GM12878 (cell line): ENCODE results near the gene LCLAT1. TPM values are rescaled to one million over a fixed set of nuclear protein-coding genes. Genes with fewer than 3 reads are reported as not detected.
A peak's percentile ranks its signal among the peaks of the same experiment; 100 is the strongest.

Source experiments
- ATAC-seq: fragments of 200-7000 bp; cut with Tn5 transposase; 3 replicates; pipeline ENCODE4 v1.9.1; 2020; ENCODE audit warnings: mild to moderate bottlenecking, moderate library complexity
- BruUV-seq: library from RNA; stranded (reverse); fragments of 400-500 nt; replicated peaks from 2 replicates; lab custom pipeline; 2021; lab: Mats Ljungman, UMichigan
- CTCF ChIA-PET: fragments of 300-600 bp; sonication (Branson Sonifier 250); formaldehyde crosslinking; extraction: SDS; loops from one replicate; lab custom pipeline; 2021; ENCODE audit warnings: inconsistent platforms; lab: Yijun Ruan, JAX
- POLR2A ChIA-PET: fragments of 350-600 bp; formaldehyde crosslinking; extraction: SDS; loops from one replicate; lab custom pipeline; 2021; ENCODE audit warnings: inconsistent platforms; lab: Charles Lee
- RAD21 ChIA-PET: fragments of 300-600 bp; sonication (Branson Sonifier 250); formaldehyde crosslinking; loops from one replicate; lab custom pipeline; 2023; ENCODE audit warnings: antibody characterized with exemption; ENCODE audit not compliant: unreplicated experiment; lab: Charles Lee
- SMC1A ChIA-PET: fragments of 300-600 bp; sonication (Branson Sonifier 250); formaldehyde crosslinking; loops from one replicate; lab custom pipeline; 2023; ENCODE audit not compliant: unreplicated experiment, uncharacterized antibody; lab: Charles Lee
- DNase-seq: peaks from one replicate; pipeline ENCODE4 v3.0.0-alpha.2; 2011; ENCODE audit warnings: low read depth, low spot score
- FAIRE-seq: peaks from 3 replicates; lab custom pipeline; 2011; peaks lifted over from hg19 to GRCh38; lab: Jason Lieb, UNC
- H2AFZ ChIP-seq: 2 replicates; pipeline ENCODE4 v1.6.0; 2011; ENCODE audit warnings: low read depth, low read length, control low read depth; ENCODE audit not compliant: control insufficient read depth
- H3K27ac ChIP-seq: 2 replicates; pipeline ENCODE4 v1.5.1; 2011; ENCODE audit warnings: control low read depth; ENCODE audit not compliant: control insufficient read depth, insufficient read depth
- H3K27me3 ChIP-seq, 2 experiments: replicated peaks in 1 of 2; 2 replicates each; pipeline versions ENCODE4 v1.6.0 to v1.6.1; 2011; ENCODE audit warnings: low read length in 1 of 2; ENCODE audit not compliant: control insufficient read depth in 2 of 2, insufficient read depth in 2 of 2
- H3K36me3 ChIP-seq, 2 experiments: 2 replicates each; pipeline ENCODE4 v1.5.1; 2011; ENCODE audit warnings: low read length in 1 of 2; ENCODE audit not compliant: control insufficient read depth in 2 of 2, insufficient read depth in 2 of 2
- H3K4me1 ChIP-seq: 2 replicates; pipeline ENCODE4 v1.6.1; 2011; ENCODE audit warnings: mild to moderate bottlenecking, low read length, moderate library complexity, mixed read lengths; ENCODE audit not compliant: control insufficient read depth, insufficient read depth
- H3K4me2 ChIP-seq: 2 replicates; pipeline ENCODE4 v1.6.0; 2011; ENCODE audit warnings: control low read depth; ENCODE audit not compliant: control insufficient read depth, insufficient read depth
- H3K4me3 ChIP-seq: fragments of 200-600 bp; sonication (generic); 2 replicates; pipeline ENCODE4 v1.5.1; 2016
- H3K79me2 ChIP-seq: 2 replicates; pipeline ENCODE4 v1.6.0; 2011; ENCODE audit warnings: low read length; ENCODE audit not compliant: control insufficient read depth, insufficient read depth
- H3K9ac ChIP-seq: 2 replicates; pipeline ENCODE4 v1.8.0; 2011; ENCODE audit warnings: low read length, control low read depth, mixed read lengths; ENCODE audit not compliant: control insufficient read depth, insufficient read depth
- H3K9me3 ChIP-seq: replicated peaks from 3 replicates; pipeline ENCODE4 v1.5.1; 2011; ENCODE audit warnings: mild to moderate bottlenecking, low read length; ENCODE audit not compliant: control insufficient read depth, insufficient read depth
- H4K20me1 ChIP-seq: 2 replicates; pipeline ENCODE4 v1.6.0; 2011; ENCODE audit not compliant: control insufficient read depth, insufficient read depth
- FOXM1 ChIP-seq: IDR thresholded peaks from 2 replicates; pipeline ENCODE4 v1.6.1; 2012; ENCODE audit warnings: low read depth, mild to moderate bottlenecking, inconsistent platforms, low read length, moderate library complexity
- GABPA ChIP-seq: IDR thresholded peaks from 2 replicates; pipeline ENCODE4 v1.6.1; 2014; ENCODE audit warnings: antibody characterized with exemption, low read depth, mild to moderate bottlenecking, inconsistent platforms
- IKZF1 ChIP-seq: fragments of 450-650 bp; conservative IDR thresholded peaks from 2 replicates; pipeline ENCODE4 v1.6.1; 2017; ENCODE audit warnings: antibody characterized with exemption, mild to moderate bottlenecking
- IKZF2 ChIP-seq, 2 experiments: fragments of 450-650 bp; IDR thresholded peaks; 2 replicates each; pipeline ENCODE4 v1.6.1; 2017; ENCODE audit warnings: mild to moderate bottlenecking in 2 of 2, moderate library complexity in 2 of 2
- KLF5 ChIP-seq: fragments of 450-650 bp; IDR thresholded peaks from 2 replicates; pipeline ENCODE4 v1.6.1; 2014; ENCODE audit warnings: mild to moderate bottlenecking; ENCODE audit not compliant: partially characterized antibody
- MEF2A ChIP-seq: IDR thresholded peaks from 2 replicates; pipeline ENCODE4 v1.6.1; 2011; ENCODE audit warnings: low read depth, mild to moderate bottlenecking, low read length, moderate library complexity; ENCODE audit not compliant: insufficient read depth
- NRF1 ChIP-seq: conservative IDR thresholded peaks from 2 replicates; pipeline ENCODE4 v1.6.1; 2011; ENCODE audit warnings: mild to moderate bottlenecking, low read depth, low read length, improper control_type of control experiment
- PBX3 ChIP-seq: IDR thresholded peaks from 2 replicates; pipeline ENCODE4 v1.6.1; 2011; ENCODE audit warnings: mild to moderate bottlenecking, low read depth, low read length, moderate library complexity; ENCODE audit not compliant: insufficient replicate concordance
- PML ChIP-seq: IDR thresholded peaks from 2 replicates; pipeline ENCODE4 v1.6.1; 2012; ENCODE audit warnings: low read length, inconsistent platforms
- RB1 ChIP-seq: fragments of 450-650 bp; formaldehyde crosslinking; IDR thresholded peaks from 2 replicates; pipeline ENCODE4 v1.6.1; 2017; ENCODE audit warnings: mild to moderate bottlenecking, borderline replicate concordance
- RELB ChIP-seq: fragments of 450-650 bp; IDR thresholded peaks from 2 replicates; pipeline ENCODE4 v1.6.1; 2017; ENCODE audit warnings: low read depth, mild to moderate bottlenecking, moderate library complexity
- SMAD5 ChIP-seq: IDR thresholded peaks from 2 replicates; pipeline ENCODE4 v1.6.1; 2016; ENCODE audit warnings: antibody characterized with exemption, low read depth
- SMC3 ChIP-seq: IDR thresholded peaks from 2 replicates; pipeline ENCODE4 v1.6.1; 2011; ENCODE audit warnings: low read length, improper control_type of control experiment, borderline replicate concordance
- SPI1 ChIP-seq: IDR thresholded peaks from 2 replicates; pipeline ENCODE4 v1.6.1; 2011; ENCODE audit warnings: low read depth, mild to moderate bottlenecking, low read length, moderate library complexity, borderline replicate concordance; ENCODE audit not compliant: insufficient read depth
- ZBTB40 ChIP-seq: fragments of 450-650 bp; IDR thresholded peaks from 2 replicates; pipeline ENCODE4 v1.6.1; 2016; ENCODE audit warnings: mild to moderate bottlenecking, moderate library complexity, borderline replicate concordance
- ZNF24 ChIP-seq: fragments of 450-650 bp; IDR thresholded peaks from 2 replicates; pipeline ENCODE4 v1.6.1; 2017; ENCODE audit warnings: antibody characterized with exemption, mild to moderate bottlenecking
- ZNF274 ChIP-seq: IDR thresholded peaks from one replicate; pipeline ENCODE4 v1.8.0; 2011; ENCODE audit not compliant: insufficient read length, insufficient read depth
- WGBS: methylation state at CpG from one replicate; pipeline ENCODE4 v1.1.6; 2016; ENCODE audit warnings: low lambda C conversion rate; ENCODE audit not compliant: insufficient replicate concordance, insufficient coverage; ENCODE audit errors: missing lambda C conversion rate; 5-methylcytosine and 5-hydroxymethylcytosine counted together
- in situ Hi-C: fragments of 300-500 bp; cut with MboI; formaldehyde crosslinking; loops from 9 replicates; pipeline ENCODE4 v1.14.3; 2018; ENCODE audit warnings: mixed read lengths
- intact Hi-C: fragments of 100-400 bp; cut with micrococcal nuclease; formaldehyde crosslinking; loops from one replicate; pipeline ENCODE4 v1.14.2; 2022; ENCODE audit not compliant: unreplicated experiment
- polyA plus RNA-seq, 11 experiments: library from polyadenylated mRNA; depleted of rRNA in 4 of 11; unstranded in 6 of 11; stranded (reverse) in 5 of 11; fragments of >200 nt; fragmentation: Nextera tagmentation in 4 of 11; fragmentation: Illumina TruSeq in 1 of 11; extraction: Ambion mirVana in 4 of 11; extraction: Trizol in 1 of 11; gene quantifications; 1 replicate in 1 of 11; 2 replicates in 10 of 11; pipeline versions ENCODE4 v1.2.1 to v1.2.3, GENCODE V29; 2011 to 2016; ENCODE audit warnings: inconsistent platforms in 2 of 11, missing spikeins in 2 of 11, low read depth in 1 of 11
- total RNA-seq, 4 experiments: library from RNA; depleted of rRNA in 3 of 4; stranded (reverse); fragments of >200 nt in 3 of 4; fragmentation: Illumina TruSeq in 1 of 4; extraction: Trizol in 1 of 4; gene quantifications; 2 replicates each; pipeline versions ENCODE4 v1.2.1 to v1.2.3, GENCODE V29; 2013 to 2021

Gene LCLAT1
- total and polyA plus RNA-seq, 10 of the 15 experiments (the other 5 are each of a cell fraction or from before 2014, with no cell fraction given) = 8.1 to 33.0 (median 15.9) TPM

DNA sequence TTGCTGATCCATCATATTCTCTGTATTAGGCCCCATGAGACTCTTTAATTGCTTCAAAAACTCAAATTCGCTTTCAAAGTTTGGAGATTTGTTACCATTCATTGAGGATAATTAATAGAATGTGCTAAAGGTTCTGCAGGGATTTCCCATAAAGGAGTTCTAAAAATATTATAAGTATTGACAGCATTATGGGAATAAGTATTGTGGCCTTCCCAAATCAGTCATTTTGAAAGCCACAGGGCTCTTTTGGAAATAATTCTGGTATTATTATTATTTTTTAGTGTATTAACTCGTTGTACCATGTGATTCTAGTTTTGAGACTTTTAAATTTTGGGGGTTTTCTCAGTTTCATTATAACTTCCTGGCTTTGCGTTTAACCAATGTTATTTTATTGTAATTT, 37.1 kb downstream of the LCLAT1 start (continued):
- TF ChIP-seq PBX3 = no peak
- no peak for TF ChIP-seq ZNF24
- peak; percentile 48; the same call in 1 of the 2 replicates for TF ChIP-seq RELB
- TF ChIP-seq IKZF2 (IDR thresholded peaks at IDR 0.05) = peak in 1 of 2 experiments; percentile 13; a peak in 1 of 4 replicates
- TF ChIP-seq, all 136 proteins: peak for 7

GRCh38 chr2:30484995-30485394, 37.9 kb downstream of the LCLAT1 start:
- Histone ChIP-seq H3K27ac (no peak overlapping the region), H4K20me1 (no peaks in the 10 kb centered on the region), H3K36me3 (no peaks in the 10 kb centered on the region; a peak in 1 of 4 replicates), H3K4me1 (peaks cover 8% of the 10 kb centered on the region), H3K79me2 (peaks cover 2% of the 10 kb centered on the region), H3K9ac (no peak overlapping the region), H3K27me3 (no peaks in the 10 kb centered on the region), H3K4me2 (no peak overlapping the region), H2AFZ (no peak overlapping the region), H3K9me3 (no peaks in the 10 kb centered on the region; the same call in 2 of the 3 replicates), H3K4me3 (no peak overlapping the region)
- ATAC-seq (no peak), DNase-seq (no peak), FAIRE-seq (no peak)
- in situ Hi-C loops = no loop called here
- BruUV-seq = no TSS peak
- ChIA-PET POLR2A (interaction anchor here (1.1 kb wide), 1 partner anchor 10 kb away, joined by 6 read pairs; no protein-coding TSS in a partner anchor), CTCF (interaction anchor here (1.0 kb wide), 1 partner anchor 227 kb away, joined by 3 read pairs; no protein-coding TSS in a partner anchor), SMC1A (interaction anchor here (0.5 to 1.5 kb wide), 9 partner anchors 9 to 276 kb away, joined by 3 to 5 read pairs (median 3); no protein-coding TSS in a partner anchor), RAD21 (interaction anchor here (0.8 kb wide), 1 partner anchor 8 kb away, joined by 3 read pairs; no protein-coding TSS in a partner anchor)
- intact Hi-C loops = loop anchor here (10.0 kb wide), 1 partner anchor 250 kb away; the partner anchor contains the start of gene LBH
- WGBS = 25% methylated on average over 4 of the region's 4 CpGs
- TF ChIP-seq KLF5 (no peak), IKZF1 (no peak), MEF2A (no peak), PML (no peak), GABPA (no peak), RB1 (no peak), SMC3 (no peak), NRF1 (no peak), ZNF274 (no peak), SPI1 (no peak), FOXM1 (no peak), ZBTB40 (no peak), SMAD5 (no peak)
